ENCODE data around the gene SPTBN1.
"Not testable (repeated sequence)": the region's sequence is repeated elsewhere in the genome, so short reads cannot be mapped to it uniquely, and the experiment has no call there.

SPTBN1 gene

GRCh38 chr2:54471221-54471711 is 15.1 kb downstream of the SPTBN1 start:
- no peak for DNase-seq

GRCh38 chr2:54473851-54474250 is 17.7 kb downstream of the SPTBN1 start:
- DNase-seq, result no peak

- DNase-seq, result no peak
Measured at GRCh38 chr2:54475285-54475684, 19.2 kb downstream of the SPTBN1 start.

GRCh38 chr2:54475919-54476318 is 19.8 kb downstream of the SPTBN1 start:
- no peak for DNase-seq

- no peak for DNase-seq
Measured at GRCh38 chr2:54476852-54477251, 20.7 kb downstream of the SPTBN1 start.

GRCh38 chr2:54477896-54478295 is 21.8 kb downstream of the SPTBN1 start:
- no peak for DNase-seq

GRCh38 chr2:54478899-54479298 is 22.8 kb downstream of the SPTBN1 start:
- DNase-seq, result no peak

- DNase-seq, result no peak
Measured at GRCh38 chr2:54479424-54479823, 23.3 kb downstream of the SPTBN1 start.

GRCh38 chr2:54480025-54480424 is 23.9 kb downstream of the SPTBN1 start:
- DNase-seq, result no peak

GRCh38 chr2:54481686-54482085 is 25.6 kb downstream of the SPTBN1 start:
- DNase-seq, result no peak

GRCh38 chr2:54482715-54483114 is 26.6 kb downstream of the SPTBN1 start:
- no peak for DNase-seq

- DNase-seq, result no peak
Measured at GRCh38 chr2:54483426-54483825, 27.3 kb downstream of the SPTBN1 start.

GRCh38 chr2:54485756-54486155 is 29.6 kb downstream of the SPTBN1 start:
- not testable (repeated sequence) for DNase-seq

- DNase-seq, result no peak
Measured at GRCh38 chr2:54486766-54487165, 30.6 kb downstream of the SPTBN1 start.

- DNase-seq, result no peak
Measured at GRCh38 chr2:54490863-54491262, 34.7 kb downstream of the SPTBN1 start.

GRCh38 chr2:54492335-54492734 is 36.2 kb downstream of the SPTBN1 start:
- DNase-seq, result no peak

- DNase-seq, result no peak
Measured at GRCh38 chr2:54494087-54494486, 38.0 kb downstream of the SPTBN1 start.

GRCh38 chr2:54496920-54497319 is 40.8 kb downstream of the SPTBN1 start:
- no peak for DNase-seq

GRCh38 chr2:54497763-54498680 is 41.9 kb downstream of the SPTBN1 start:
- peak; percentile 48 for DNase-seq

- DNase-seq, result no peak
Measured at GRCh38 chr2:54499661-54500060, 43.5 kb downstream of the SPTBN1 start.

GRCh38 chr2:54500404-54501205 is 44.5 kb downstream of the SPTBN1 start:
- no peak for DNase-seq

- no peak for DNase-seq
Measured at GRCh38 chr2:54502731-54503130, 46.6 kb downstream of the SPTBN1 start.

GRCh38 chr2:54503192-54503591 is 47.1 kb downstream of the SPTBN1 start:
- no peak for DNase-seq

GRCh38 chr2:54503828-54504227 is 47.7 kb downstream of the SPTBN1 start:
- no peak for DNase-seq

Data from NCI-H510A (cell line).